Esophagus muscularis mucosa (tissue), 4 donors: Measurements from ENCODE around the gene TMSB10. TPM values are rescaled to one million over a fixed set of nuclear protein-coding genes. Genes with fewer than 3 reads are reported as not detected.
A peak's percentile ranks its signal among the peaks of the same experiment; 100 is the strongest.
"Not testable (repeated sequence)": the region's sequence is repeated elsewhere in the genome, so short reads cannot be mapped to it uniquely, and the experiment has no call there.

Experiments used
- DNase-seq: peaks from one replicate; pipeline ENCODE4 v3.0.0-alpha.2; 2017; ENCODE audit errors: extremely low spot score
- H3K27ac ChIP-seq, 4 donors: fragments of 200-600 bp; sonication (generic); replicated peaks in 1 of 4; 1 replicate in 3 of 4; 2 replicates in 1 of 4; pipeline ENCODE4 v1.5.1; 2016 to 2019; ENCODE audit warnings: mild to moderate bottlenecking in 1 of 4
- H3K27me3 ChIP-seq, 4 donors: fragments of 200-600 bp; sonication (generic); one replicate each; pipeline versions ENCODE4 v1.5.1 to v1.6.0; 2016 to 2019
- H3K36me3 ChIP-seq, 4 donors: fragments of 200-600 bp; sonication (generic); one replicate each; pipeline ENCODE4 v1.5.1; 2016 to 2019
- H3K4me1 ChIP-seq, 4 donors: fragments of 200-600 bp; sonication (generic); one replicate each; pipeline ENCODE4 v1.5.1; 2016 to 2019
- H3K4me3 ChIP-seq, 4 donors: fragments of 200-600 bp; sonication (generic); 1 replicate in 2 of 4; 2 replicates in 2 of 4; pipeline ENCODE4 v1.5.1; 2016 to 2019; ENCODE audit warnings: mild to moderate bottlenecking in 4 of 4, moderate library complexity in 1 of 4
- H3K9me3 ChIP-seq, 4 donors: fragments of 200-600 bp; sonication (generic); 1 replicate in 3 of 4; 2 replicates in 1 of 4; pipeline ENCODE4 v1.5.1; 2016 to 2019
- CTCF ChIP-seq, 3 experiments: fragments of 200-600 bp in 2 of 3; fragments of 450-650 bp in 1 of 3; sonication (generic) in 2 of 3; IDR thresholded peaks; one replicate each; pipeline ENCODE4 v1.5.1; 2017 to 2019; ENCODE audit warnings: antibody characterized with exemption in 3 of 3, mild to moderate bottlenecking in 2 of 3, moderate library complexity in 1 of 3
- EP300 ChIP-seq: sonication (generic); formaldehyde crosslinking; IDR thresholded peaks from one replicate; pipeline ENCODE4 v1.6.1; 2017; ENCODE audit warnings: antibody characterized with exemption
- POLR2A ChIP-seq: fragments of 450-650 bp; IDR thresholded peaks from one replicate; pipeline ENCODE4 v1.6.1; 2017; ENCODE audit warnings: antibody characterized with exemption, moderate library complexity, mild to moderate bottlenecking, low read depth
- POLR2AphosphoS5 ChIP-seq, 2 donors: sonication (generic); formaldehyde crosslinking; IDR thresholded peaks; one replicate each; pipeline ENCODE4 v1.6.1; 2017; ENCODE audit warnings: antibody characterized with exemption in 2 of 2
- WGBS: methylation state at CpG from one replicate; pipeline ENCODE4 v1.1.5; 2018; 5-methylcytosine and 5-hydroxymethylcytosine counted together
- intact Hi-C: fragments of 100-400 bp; cut with DNase I; formaldehyde crosslinking; loops from one replicate; pipeline ENCODE4 v1.15.1; 2023
- total RNA-seq, 4 donors: library from RNA; depleted of rRNA; stranded (reverse); fragments of >200 nt; gene quantifications; one replicate each; pipeline versions ENCODE4 v1.1.0 to v1.2.1, GENCODE V29; 2016

The TMSB10 gene
- total RNA-seq, 4 donors from 2014 or later = 1,300 to 2,755 (median 1,711) TPM

DNA sequence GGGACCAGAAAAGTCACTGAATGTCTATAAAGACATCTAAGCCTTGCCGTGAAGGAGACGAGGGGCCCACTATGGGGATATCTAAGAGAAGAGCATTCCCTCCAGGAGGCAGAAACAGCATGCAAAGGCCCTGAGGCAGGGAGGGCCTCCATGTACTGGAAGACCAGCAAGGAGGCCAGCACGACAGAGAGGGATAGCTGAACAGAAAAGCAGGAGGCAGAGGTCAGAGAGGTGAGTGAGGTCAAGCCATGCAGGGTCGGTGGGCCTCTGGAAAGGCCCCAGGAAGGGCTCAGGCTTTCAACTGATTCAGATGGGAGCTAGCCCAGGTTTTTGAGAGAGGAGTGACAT, 30.3 kb upstream of the TMSB10 start:
- no peak for TF ChIP-seq POLR2A
- Histone ChIP-seq H3K27ac (no peak overlapping the region), H3K4me3 (no peak overlapping the region), H3K9me3 (no peaks in the 10 kb centered on the region), H3K36me3 (no peaks in the 10 kb centered on the region), H3K27me3 (peaks cover 0 to 24% (median 8%) of the 10 kb centered on the region in 4 donors), H3K4me1 (peaks cover 7 to 10% (median 8%) of the 10 kb centered on the region in 4 donors)
- no peak for DNase-seq
- WGBS = 66% methylated on average over 4 of the region's 4 CpGs
- intact Hi-C loops = no loop called here

DNA sequence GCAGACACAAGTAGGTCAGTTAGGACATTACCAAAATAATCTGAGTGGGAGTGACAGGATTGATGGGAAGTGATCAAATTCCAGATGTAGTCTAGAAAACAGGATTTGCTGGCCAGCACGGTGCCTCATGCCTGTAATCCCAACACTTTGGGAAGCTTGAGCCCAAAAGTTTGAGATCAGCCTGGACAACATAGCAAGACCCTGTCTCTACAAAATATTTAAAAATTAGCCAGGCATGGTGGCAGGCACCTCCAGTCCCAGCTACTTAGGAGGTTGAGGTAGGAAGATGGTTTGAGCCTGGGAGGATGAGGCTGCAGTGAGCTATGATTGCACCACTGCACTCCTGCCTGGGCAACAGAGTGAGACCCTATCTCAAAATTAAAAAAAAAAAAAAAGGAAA, 29.8 kb upstream of the TMSB10 start:
- H3K27ac ChIP-seq, H3K4me3 ChIP-seq, H3K9me3 ChIP-seq, intact Hi-C loops, H3K36me3 ChIP-seq, DNase-seq: not testable (repeated sequence)
- peaks cover 0 to 26% (median 13%) of the 10 kb centered on the region in 4 donors for H3K27me3 ChIP-seq
- H3K4me1 ChIP-seq = peaks cover 11 to 14% (median 12%) of the 10 kb centered on the region in 4 donors
- 83% methylated on average over 1 of the region's 1 CpG for WGBS

GRCh38 chr2:84876369-84876768, 29.1 kb upstream of the TMSB10 start:
- intact Hi-C loops = no loop called here
- 78% methylated on average over 3 of the region's 3 CpGs for WGBS
- no peak for DNase-seq

DNA sequence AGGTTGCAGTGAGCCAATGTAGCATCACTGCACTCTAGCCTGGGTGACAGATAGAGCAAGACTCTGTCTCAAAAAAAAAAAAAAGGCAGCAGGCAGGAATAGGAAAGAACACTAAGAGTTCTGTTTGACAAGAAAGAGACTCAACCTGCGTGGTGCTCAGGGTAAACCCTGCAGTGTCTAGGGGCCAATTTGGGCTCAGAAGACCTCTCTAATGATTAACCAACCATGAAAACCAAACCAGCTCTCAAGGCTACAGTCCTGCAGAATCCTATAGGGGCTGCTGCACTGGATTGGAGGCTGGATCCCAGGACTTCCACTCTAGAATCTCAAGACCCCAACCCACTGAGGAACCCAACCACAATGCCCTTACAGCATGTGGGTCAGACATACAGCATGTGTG, 27.0 kb upstream of the TMSB10 start:
- Histone ChIP-seq H3K27me3 (peaks cover 0 to 51% (median 22%) of the 10 kb centered on the region in 4 donors), H3K4me1 (peaks cover 22 to 32% (median 29%) of the 10 kb centered on the region in 4 donors), H3K9me3 (no peaks in the 10 kb centered on the region), H3K4me3 (no peak overlapping the region), H3K36me3 (no peaks in the 10 kb centered on the region), H3K27ac (no peak overlapping the region)
- no peak for TF ChIP-seq POLR2AphosphoS5 (IDR thresholded peaks at IDR 0.05)
- no peak for TF ChIP-seq POLR2A
- no peak for TF ChIP-seq EP300
- no peak for TF ChIP-seq CTCF (IDR thresholded peaks at IDR 0.05)
- 79% methylated on average over 1 of the region's 1 CpG for WGBS
- DNase-seq = no peak
- intact Hi-C loops = no loop called here

More at GRCh38 chr2:84876369-84876768, 29.1 kb upstream of the TMSB10 start:
- Histone ChIP-seq H3K36me3 (no peaks in the 10 kb centered on the region), H3K4me3 (no peak overlapping the region), H3K27ac (no peak overlapping the region), H3K9me3 (no peaks in the 10 kb centered on the region), H3K4me1 (peaks cover 19 to 22% (median 20%) of the 10 kb centered on the region in 4 donors), H3K27me3 (peaks cover 0 to 34% (median 20%) of the 10 kb centered on the region in 4 donors)
- no peak for TF ChIP-seq CTCF (IDR thresholded peaks at IDR 0.05)
- no peak for TF ChIP-seq EP300
- no peak for TF ChIP-seq POLR2AphosphoS5 (IDR thresholded peaks at IDR 0.05)
- TF ChIP-seq POLR2A = no peak

DNA sequence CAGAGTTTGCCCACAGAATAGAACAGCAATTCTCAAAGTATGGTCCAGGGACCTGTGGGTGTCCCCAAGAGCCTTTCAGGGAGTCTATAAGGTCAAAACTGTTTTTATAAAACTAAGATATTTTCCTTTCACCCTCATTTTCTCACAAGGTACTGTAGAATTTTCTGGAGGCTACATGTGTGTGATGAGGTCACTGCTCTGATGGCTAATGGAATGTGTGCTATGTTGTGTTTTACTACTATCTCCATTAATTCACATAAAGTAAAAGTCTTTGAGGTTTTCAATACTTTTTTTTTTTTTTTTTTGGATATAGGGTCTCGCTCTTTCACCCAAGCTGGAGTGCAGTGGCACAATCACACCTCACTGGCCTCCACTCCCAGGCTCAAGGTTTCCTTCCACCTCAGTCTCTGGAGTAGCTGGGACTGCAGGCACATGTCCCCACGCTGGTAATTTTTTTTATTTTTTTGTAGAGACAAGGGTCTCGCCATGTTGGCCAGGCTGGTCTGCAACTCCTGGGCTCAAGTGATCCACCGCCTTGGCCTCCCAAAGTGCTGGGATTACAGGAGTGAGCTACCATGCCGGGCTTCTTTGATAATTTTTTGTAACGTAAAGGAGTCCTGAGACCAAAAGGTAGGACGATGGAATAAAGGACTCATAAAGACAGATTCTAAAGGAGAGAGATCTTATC, 26.4 kb upstream of the TMSB10 start:
- TF ChIP-seq CTCF (IDR thresholded peaks at IDR 0.05) = no peak
- TF ChIP-seq EP300 = no peak
- no peak for TF ChIP-seq POLR2AphosphoS5 (IDR thresholded peaks at IDR 0.05)
- TF ChIP-seq POLR2A = no peak
- intact Hi-C loops = no loop called here
- no peak for DNase-seq
- peaks cover 0 to 57% (median 22%) of the 10 kb centered on the region in 4 donors for H3K27me3 ChIP-seq
- WGBS = 71% methylated on average over 7 of the region's 7 CpGs
- H3K4me3 ChIP-seq = peak overlapping the region in 1 of 4 donors; percentile 53
- H3K4me1 ChIP-seq = peaks cover 22 to 32% (median 29%) of the 10 kb centered on the region in 4 donors
- no peaks in the 10 kb centered on the region for H3K36me3 ChIP-seq
- H3K27ac ChIP-seq = no peak overlapping the region
- no peaks in the 10 kb centered on the region for H3K9me3 ChIP-seq
